Stimulated activated CD4-positive, alpha-beta T cell treated with anti-CD3 and anti-CD28 coated beads, Interleukin-12 subunit alpha, Interleukin-12 subunit beta, amount 100 ng/mL, for 4 hours (primary cell): ENCODE measurements around the gene AFF3.

Experiments
- DNase-seq: peaks from one replicate; pipeline ENCODE4 v3.0.0-alpha.2; 2020

The AFF3 gene

GRCh38 chr2:99922664-99923063 is 219.7 kb downstream of the AFF3 start:
- no peak for DNase-seq

- DNase-seq, result no peak
These were observed 220.5 kb downstream of the AFF3 start for GRCh38 chr2:99921903-99922302.

- no peak for DNase-seq
These were observed 224.0 kb downstream of the AFF3 start for GRCh38 chr2:99918389-99918788.

- DNase-seq, result no peak
These were observed 227.2 kb downstream of the AFF3 start for GRCh38 chr2:99915108-99915675.

- DNase-seq, result no peak
These were observed 230.7 kb downstream of the AFF3 start for GRCh38 chr2:99911736-99912135.

- no peak for DNase-seq
These were observed 231.5 kb downstream of the AFF3 start for GRCh38 chr2:99910902-99911301.

- no peak for DNase-seq
These were observed 236.8 kb downstream of the AFF3 start for GRCh38 chr2:99905636-99906035.

GRCh38 chr2:99905025-99905424 is 237.4 kb downstream of the AFF3 start:
- no peak for DNase-seq

GRCh38 chr2:99903981-99904380 is 238.4 kb downstream of the AFF3 start:
- DNase-seq, result no peak

GRCh38 chr2:99900556-99900955 is 241.8 kb downstream of the AFF3 start:
- DNase-seq, result no peak

- DNase-seq, result no peak
These were observed 242.5 kb downstream of the AFF3 start for GRCh38 chr2:99899882-99900281.

- no peak for DNase-seq
These were observed 243.1 kb downstream of the AFF3 start for GRCh38 chr2:99899058-99899855.

GRCh38 chr2:99898336-99899048 is 243.9 kb downstream of the AFF3 start:
- no peak for DNase-seq

- DNase-seq, result no peak
These were observed 251.0 kb downstream of the AFF3 start for GRCh38 chr2:99891428-99891780.

- no peak for DNase-seq
These were observed 251.6 kb downstream of the AFF3 start for GRCh38 chr2:99890568-99891427.

- no peak for DNase-seq
These were observed 253.8 kb downstream of the AFF3 start for GRCh38 chr2:99888617-99889016.

GRCh38 chr2:99886418-99886817 is 256.0 kb downstream of the AFF3 start:
- DNase-seq, result no peak

- no peak for DNase-seq
These were observed 259.0 kb downstream of the AFF3 start for GRCh38 chr2:99883358-99883757.

GRCh38 chr2:99881901-99882591 is 260.3 kb downstream of the AFF3 start:
- no peak for DNase-seq

- DNase-seq, result no peak
These were observed 261.5 kb downstream of the AFF3 start for GRCh38 chr2:99880964-99881294.

- DNase-seq, result no peak
These were observed 262.0 kb downstream of the AFF3 start for GRCh38 chr2:99880148-99880963.

- DNase-seq, result no peak
These were observed 262.9 kb downstream of the AFF3 start for GRCh38 chr2:99879481-99879880.
